Urinary bladder (tissue), 4 donors: ENCODE results near the gene TMED8. TPM values are rescaled to one million over a fixed set of nuclear protein-coding genes. Genes with fewer than 3 reads are reported as not detected.

Experiments
- DNase-seq: peaks from one replicate; pipeline ENCODE4 v3.0.0-alpha.2; 2015; ENCODE audit errors: extremely low spot score
- H3K27ac ChIP-seq: one replicate; pipeline ENCODE4 v1.5.1; 2013; ENCODE audit warnings: low read depth, mild to moderate bottlenecking, moderate library complexity
- H3K36me3 ChIP-seq: one replicate; pipeline ENCODE4 v1.6.1; 2013; ENCODE audit warnings: mild to moderate bottlenecking, moderate library complexity; ENCODE audit not compliant: insufficient read depth
- H3K4me1 ChIP-seq: one replicate; pipeline ENCODE4 v1.6.1; 2013; ENCODE audit warnings: mild to moderate bottlenecking, moderate library complexity; ENCODE audit not compliant: insufficient read depth
- H3K4me3 ChIP-seq: one replicate; pipeline ENCODE4 v1.5.1; 2013; ENCODE audit warnings: low read depth, low read length
- WGBS: extraction: QIAGEN DNeasy Blood & Tissue Kit; methylation state at CpG from one replicate; pipeline ENCODE4 v1.1.7; 2013; 5-methylcytosine and 5-hydroxymethylcytosine counted together
- polyA plus RNA-seq: library from polyadenylated mRNA; stranded (reverse); fragments of 200-250 nt; gene quantifications from one replicate; pipeline ENCODE4 v1.2.3, GENCODE V29; 2013
- total RNA-seq: library from RNA; depleted of rRNA; stranded (reverse); fragments of >200 nt; gene quantifications from one replicate; pipeline ENCODE4 v1.2.3, GENCODE V29; 2014
- donor health status: healthy with polysubstance abuse.
- donor health status: healthy.

Gene TMED8
- total and polyA plus RNA-seq, 2 donors: 6.3 to 12.3 TPM

- H3K27ac ChIP-seq: no peak overlapping the region
- WGBS: 54% methylated on average over 1 of the region's 1 CpG
Measured at GRCh38 chr14:77313371-77313770, 63.5 kb downstream of the TMED8 start.

GRCh38 chr14:77311217-77311616, 65.7 kb downstream of the TMED8 start:
- Histone ChIP-seq H3K4me1 (peaks cover 2% of the 10 kb centered on the region), H3K27ac (no peak overlapping the region), H3K4me3 (no peak overlapping the region), H3K36me3 (no peaks in the 10 kb centered on the region)
- 92% methylated on average over 2 of the region's 2 CpGs for WGBS
- DNase-seq: no peak

More at GRCh38 chr14:77313371-77313770, 63.5 kb downstream of the TMED8 start:
- no peak overlapping the region for H3K4me3 ChIP-seq
- no peak for DNase-seq
- peaks cover 2% of the 10 kb centered on the region for H3K4me1 ChIP-seq
- no peaks in the 10 kb centered on the region for H3K36me3 ChIP-seq

- Histone ChIP-seq H3K27ac (no peak overlapping the region), H3K4me3 (no peak overlapping the region), H3K4me1 (peaks cover 2% of the 10 kb centered on the region), H3K36me3 (peaks cover 2% of the 10 kb centered on the region)
- 79% methylated on average over 4 of the region's 4 CpGs for WGBS
- no peak for DNase-seq
Measured at GRCh38 chr14:77310026-77310425, 66.9 kb downstream of the TMED8 start.

- Histone ChIP-seq H3K27ac (no peak overlapping the region), H3K4me3 (no peak overlapping the region), H3K4me1 (peaks cover 2% of the 10 kb centered on the region), H3K36me3 (peaks cover 2% of the 10 kb centered on the region)
- no peak for DNase-seq
- 77% methylated on average over 4 of the region's 4 CpGs for WGBS
Measured at GRCh38 chr14:77309131-77309530, 67.8 kb downstream of the TMED8 start.

GRCh38 chr14:77306851-77307496, 69.9 kb downstream of the TMED8 start:
- Histone ChIP-seq H3K36me3 (peaks cover 2% of the 10 kb centered on the region), H3K27ac (no peak overlapping the region), H3K4me3 (no peak overlapping the region), H3K4me1 (peaks cover 2% of the 10 kb centered on the region)
- DNase-seq: no peak
- WGBS: 45% methylated on average over 3 of the region's 3 CpGs

GRCh38 chr14:77306416-77306815, 70.5 kb downstream of the TMED8 start:
- Histone ChIP-seq H3K4me3 (no peak overlapping the region), H3K27ac (no peak overlapping the region), H3K4me1 (peaks cover 2% of the 10 kb centered on the region), H3K36me3 (peaks cover 2% of the 10 kb centered on the region)
- 53% methylated on average over 3 of the region's 3 CpGs for WGBS
- DNase-seq: no peak

GRCh38 chr14:77305696-77306095, 71.2 kb downstream of the TMED8 start:
- no peak for DNase-seq

GRCh38 chr14:77303417-77304156, 73.3 kb downstream of the TMED8 start:
- Histone ChIP-seq H3K36me3 (peaks cover 2% of the 10 kb centered on the region), H3K4me1 (no peaks in the 10 kb centered on the region), H3K4me3 (no peak overlapping the region), H3K27ac (no peak overlapping the region)
- 62% methylated on average over 4 of the region's 4 CpGs for WGBS
- no peak for DNase-seq

More at GRCh38 chr14:77305696-77306095, 71.2 kb downstream of the TMED8 start:
- H3K36me3 ChIP-seq: peaks cover 2% of the 10 kb centered on the region
- peaks cover 2% of the 10 kb centered on the region for H3K4me1 ChIP-seq
- no peak overlapping the region for H3K27ac ChIP-seq
- 72% methylated on average over 4 of the region's 4 CpGs for WGBS
- H3K4me3 ChIP-seq: no peak overlapping the region

GRCh38 chr14:77302926-77303325, 74.0 kb downstream of the TMED8 start:
- WGBS: 95% methylated on average over 5 of the region's 5 CpGs

GRCh38 chr14:77301103-77301502, 75.8 kb downstream of the TMED8 start:
- 37% methylated on average over 10 of the region's 10 CpGs for WGBS
- H3K36me3 ChIP-seq: peaks cover 2% of the 10 kb centered on the region
- no peaks in the 10 kb centered on the region for H3K4me1 ChIP-seq
- no peak overlapping the region for H3K27ac ChIP-seq
- no peak for DNase-seq
- H3K4me3 ChIP-seq: no peak overlapping the region

More at GRCh38 chr14:77302926-77303325, 74.0 kb downstream of the TMED8 start:
- DNase-seq: no peak
- Histone ChIP-seq H3K4me3 (no peak overlapping the region), H3K4me1 (no peaks in the 10 kb centered on the region), H3K27ac (no peak overlapping the region), H3K36me3 (peaks cover 2% of the 10 kb centered on the region)

GRCh38 chr14:77299771-77300170, 77.1 kb downstream of the TMED8 start:
- H3K4me1 ChIP-seq: no peaks in the 10 kb centered on the region
- H3K36me3 ChIP-seq: no peaks in the 10 kb centered on the region
- H3K27ac ChIP-seq: no peak overlapping the region
- 86% methylated on average over 4 of the region's 4 CpGs for WGBS
- no peak for DNase-seq
- H3K4me3 ChIP-seq: no peak overlapping the region

- DNase-seq: no peak
- no peaks in the 10 kb centered on the region for H3K4me1 ChIP-seq
- WGBS: 91% methylated on average over 8 of the region's 8 CpGs
- no peaks in the 10 kb centered on the region for H3K36me3 ChIP-seq
- no peak overlapping the region for H3K27ac ChIP-seq
- no peak overlapping the region for H3K4me3 ChIP-seq
Measured at GRCh38 chr14:77296906-77297305, 80.0 kb downstream of the TMED8 start.

GRCh38 chr14:77296155-77296554, 80.7 kb downstream of the TMED8 start:
- no peaks in the 10 kb centered on the region for H3K36me3 ChIP-seq
- H3K4me1 ChIP-seq: no peaks in the 10 kb centered on the region
- H3K4me3 ChIP-seq: no peak overlapping the region
- DNase-seq: no peak
- H3K27ac ChIP-seq: no peak overlapping the region
- WGBS: 74% methylated on average over 13 of the region's 13 CpGs

- Histone ChIP-seq H3K4me3 (no peak overlapping the region), H3K27ac (no peak overlapping the region), H3K4me1 (no peaks in the 10 kb centered on the region), H3K36me3 (no peaks in the 10 kb centered on the region)
- DNase-seq: no peak
- 79% methylated on average over 4 of the region's 4 CpGs for WGBS
Measured at GRCh38 chr14:77290705-77291104, 86.2 kb downstream of the TMED8 start.
